Omental fat pad (tissue), 4 donors: ENCODE data around the gene CKB. TPM values are rescaled to one million over a fixed set of nuclear protein-coding genes. Genes with fewer than 3 reads are reported as not detected.

Source experiments
- ATAC-seq: fragments of 150-250 bp; one replicate; pipeline ENCODE4 v1.9.1; 2016; ENCODE audit warnings: mild to moderate bottlenecking, moderate library complexity; ENCODE audit not compliant: low FRiP score
- DNase-seq: peaks from one replicate; pipeline ENCODE4 v3.0.0-alpha.2; 2019; ENCODE audit warnings: low spot score
- CTCF ChIP-seq, 3 donors: fragments of 450-650 bp; IDR thresholded peaks; one replicate each; pipeline ENCODE4 v1.5.1; 2016 to 2017; ENCODE audit warnings: antibody characterized with exemption in 3 of 3, mild to moderate bottlenecking in 3 of 3, moderate library complexity in 2 of 3
- total RNA-seq, 4 donors: library from RNA; depleted of rRNA; stranded (reverse); fragments of >200 nt; gene quantifications; one replicate each; pipeline ENCODE4 v1.1.0, GENCODE V29; 2016

Gene CKB
- total RNA-seq, 4 donors from 2014 or later = 173 to 275 (median 217) TPM

- ATAC-seq (no peak), DNase-seq (peak; percentile 11)
- TF ChIP-seq CTCF (IDR thresholded peaks at IDR 0.05) = no peak
These were observed 20.5 kb downstream of the CKB start for GRCh38 chr14:103501921-103502669.

- TF ChIP-seq CTCF (IDR thresholded peaks at IDR 0.05) = no peak
- DNase-seq = peak; percentile 13
- ATAC-seq = no peak
These were observed 21.4 kb downstream of the CKB start for GRCh38 chr14:103501041-103501870.

GRCh38 chr14:103500148-103500990 is 22.3 kb downstream of the CKB start:
- TF ChIP-seq CTCF (IDR thresholded peaks at IDR 0.05) = peak in 1 of 3 donors; percentile 81
- DNase-seq (peak; percentile 95), ATAC-seq (peak; percentile 68)

- DNase-seq (no peak), ATAC-seq (no peak)
- TF ChIP-seq CTCF (IDR thresholded peaks at IDR 0.05) = no peak
These were observed 22.9 kb downstream of the CKB start for GRCh38 chr14:103499709-103500108.

- TF ChIP-seq CTCF (IDR thresholded peaks at IDR 0.05) = no peak
- no peak for DNase-seq
- no peak for ATAC-seq
These were observed 25.9 kb downstream of the CKB start for GRCh38 chr14:103496776-103497175.

- peak; percentile 12 for ATAC-seq
- no peak for TF ChIP-seq CTCF (IDR thresholded peaks at IDR 0.05)
- DNase-seq = no peak
These were observed 26.8 kb downstream of the CKB start for GRCh38 chr14:103495854-103496253.
